Rectal smooth muscle tissue (tissue), 1 donor: ENCODE data around the gene FGF14.

Experiments
- H3K27ac ChIP-seq: one replicate; pipeline ENCODE4 v1.7.0; 2013; ENCODE audit warnings: low read depth, low read length, inconsistent platforms
- H3K27me3 ChIP-seq: one replicate; pipeline ENCODE4 v1.7.0; 2013; ENCODE audit warnings: low read length; ENCODE audit not compliant: control insufficient read depth, insufficient read depth
- H3K36me3 ChIP-seq: one replicate; pipeline ENCODE4 v1.7.0; 2013; ENCODE audit warnings: low read length; ENCODE audit not compliant: control insufficient read depth, insufficient read depth
- H3K4me1 ChIP-seq: one replicate; pipeline ENCODE4 v1.7.0; 2013; ENCODE audit warnings: low read length; ENCODE audit not compliant: control insufficient read depth, insufficient read depth
- H3K4me3 ChIP-seq: one replicate; pipeline ENCODE4 v1.7.0; 2013; ENCODE audit warnings: low read length
- H3K9ac ChIP-seq: one replicate; pipeline ENCODE4 v1.7.0; 2013; ENCODE audit warnings: low read length

The FGF14 gene

GRCh38 chr13:101739382-101740178 is 662.3 kb downstream of the FGF14 start:
- no peak overlapping the region for H3K27ac ChIP-seq
- no peak overlapping the region for H3K9ac ChIP-seq
- no peaks in the 10 kb centered on the region for H3K36me3 ChIP-seq
- no peaks in the 10 kb centered on the region for H3K27me3 ChIP-seq
- H3K4me3 ChIP-seq: no peak overlapping the region
- no peaks in the 10 kb centered on the region for H3K4me1 ChIP-seq

- Histone ChIP-seq H3K27ac (no peak overlapping the region), H3K27me3 (no peaks in the 10 kb centered on the region), H3K9ac (no peak overlapping the region), H3K4me1 (no peaks in the 10 kb centered on the region), H3K4me3 (no peak overlapping the region), H3K36me3 (no peaks in the 10 kb centered on the region)
These were observed 663.5 kb downstream of the FGF14 start for GRCh38 chr13:101738336-101738735.

GRCh38 chr13:101736566-101736965 is 665.3 kb downstream of the FGF14 start:
- Histone ChIP-seq H3K36me3 (no peaks in the 10 kb centered on the region), H3K9ac (no peak overlapping the region), H3K27me3 (no peaks in the 10 kb centered on the region), H3K4me3 (no peak overlapping the region), H3K4me1 (no peaks in the 10 kb centered on the region), H3K27ac (no peak overlapping the region)

- Histone ChIP-seq H3K4me1 (no peaks in the 10 kb centered on the region), H3K4me3 (no peak overlapping the region), H3K36me3 (no peaks in the 10 kb centered on the region), H3K27ac (no peak overlapping the region), H3K27me3 (no peaks in the 10 kb centered on the region), H3K9ac (no peak overlapping the region)
These were observed 671.3 kb downstream of the FGF14 start for GRCh38 chr13:101730420-101731000.

- Histone ChIP-seq H3K4me3 (no peak overlapping the region), H3K4me1 (no peaks in the 10 kb centered on the region), H3K27me3 (no peaks in the 10 kb centered on the region), H3K9ac (no peak overlapping the region), H3K27ac (no peak overlapping the region), H3K36me3 (no peaks in the 10 kb centered on the region)
These were observed 673.2 kb downstream of the FGF14 start for GRCh38 chr13:101728615-101729014.

- Histone ChIP-seq H3K27me3 (no peaks in the 10 kb centered on the region), H3K9ac (no peak overlapping the region), H3K36me3 (no peaks in the 10 kb centered on the region), H3K4me1 (no peaks in the 10 kb centered on the region), H3K4me3 (no peak overlapping the region), H3K27ac (no peak overlapping the region)
These were observed 673.8 kb downstream of the FGF14 start for GRCh38 chr13:101728021-101728420.

GRCh38 chr13:101727118-101727517 is 674.7 kb downstream of the FGF14 start:
- Histone ChIP-seq H3K9ac (no peak overlapping the region), H3K27me3 (no peaks in the 10 kb centered on the region), H3K4me1 (no peaks in the 10 kb centered on the region), H3K27ac (no peak overlapping the region), H3K36me3 (no peaks in the 10 kb centered on the region), H3K4me3 (no peak overlapping the region)

- Histone ChIP-seq H3K4me3 (no peak overlapping the region), H3K36me3 (no peaks in the 10 kb centered on the region), H3K4me1 (no peaks in the 10 kb centered on the region), H3K27ac (no peak overlapping the region), H3K27me3 (no peaks in the 10 kb centered on the region), H3K9ac (no peak overlapping the region)
These were observed 675.2 kb downstream of the FGF14 start for GRCh38 chr13:101726681-101727080.

GRCh38 chr13:101718496-101718895 is 683.4 kb downstream of the FGF14 start:
- H3K36me3 ChIP-seq: no peaks in the 10 kb centered on the region
- H3K27me3 ChIP-seq: no peaks in the 10 kb centered on the region
- no peak overlapping the region for H3K9ac ChIP-seq
- H3K4me3 ChIP-seq: no peak overlapping the region
- H3K4me1 ChIP-seq: no peaks in the 10 kb centered on the region
- H3K27ac ChIP-seq: no peak overlapping the region

- Histone ChIP-seq H3K36me3 (no peaks in the 10 kb centered on the region), H3K27me3 (no peaks in the 10 kb centered on the region), H3K27ac (no peak overlapping the region), H3K4me3 (no peak overlapping the region), H3K4me1 (no peaks in the 10 kb centered on the region), H3K9ac (no peak overlapping the region)
These were observed 684.5 kb downstream of the FGF14 start for GRCh38 chr13:101717353-101717752.

- Histone ChIP-seq H3K4me3 (no peak overlapping the region), H3K27ac (no peak overlapping the region), H3K4me1 (no peaks in the 10 kb centered on the region), H3K27me3 (no peaks in the 10 kb centered on the region), H3K36me3 (no peaks in the 10 kb centered on the region), H3K9ac (no peak overlapping the region)
These were observed 687.7 kb downstream of the FGF14 start for GRCh38 chr13:101714195-101714594.

GRCh38 chr13:101712026-101712348 is 689.9 kb downstream of the FGF14 start:
- Histone ChIP-seq H3K27ac (no peak overlapping the region), H3K27me3 (no peaks in the 10 kb centered on the region), H3K4me3 (no peak overlapping the region), H3K36me3 (no peaks in the 10 kb centered on the region), H3K4me1 (no peaks in the 10 kb centered on the region), H3K9ac (no peak overlapping the region)
